WTC11 (cell line): ENCODE measurements around the gene SLFN5. TPM values are rescaled to one million over a fixed set of nuclear protein-coding genes. Genes with fewer than 3 reads are reported as not detected.

ENCODE experiments used
- ATAC-seq: fragments of 200-7000 bp; cut with Tn5 transposase; 2 replicates; pipeline ENCODE4 v1.10.0; 2021; ENCODE audit warnings: mild to moderate bottlenecking, moderate library complexity
- CTCF ChIA-PET: fragments of 300-600 bp; sonication (Branson Sonifier 250); formaldehyde crosslinking; loops from one replicate; lab custom pipeline; 2021; ENCODE audit warnings: antibody characterized with exemption; lab: Charles Lee
- POLR2A ChIA-PET: fragments of 350-600 bp; sonication (Branson Sonifier 250); formaldehyde crosslinking; loops from one replicate; lab custom pipeline; 2021; ENCODE audit warnings: antibody characterized with exemption; lab: Charles Lee
- DNase-seq: peaks from one replicate; pipeline ENCODE4 v3.0.0; 2021; ENCODE audit warnings: low spot score
- H3K27ac Mint-ChIP-seq: 2 replicates; pipeline ENCODE4 v1.8.0; 2021; ENCODE audit warnings: mixed read lengths
- H3K27me3 Mint-ChIP-seq: 2 replicates; pipeline ENCODE4 v1.8.0; 2021; ENCODE audit warnings: low read depth, mild to moderate bottlenecking, moderate library complexity, mixed read lengths
- H3K36me3 Mint-ChIP-seq: 2 replicates; pipeline ENCODE4 v1.8.0; 2021; ENCODE audit warnings: mixed read lengths
- H3K4me1 Mint-ChIP-seq: 2 replicates; pipeline ENCODE4 v1.8.0; 2022; ENCODE audit warnings: mixed read lengths
- H3K4me3 Mint-ChIP-seq: 2 replicates; pipeline ENCODE4 v1.8.0; 2021; ENCODE audit warnings: mild to moderate bottlenecking, moderate library complexity, mixed read lengths
- H3K9me3 Mint-ChIP-seq: 2 replicates; pipeline ENCODE4 v1.8.0; 2021; ENCODE audit warnings: mixed read lengths
- JUN ChIP-seq: sonication (generic); formaldehyde crosslinking; IDR thresholded peaks from 2 replicates; pipeline ENCODE4 v1.8.0; 2023; ENCODE audit warnings: mild to moderate bottlenecking, missing genetic modification reagents
- KAT7 ChIP-seq: sonication (generic); formaldehyde crosslinking; IDR thresholded peaks from 2 replicates; pipeline ENCODE4 v1.8.1; 2023; ENCODE audit warnings: missing genetic modification reagents, mild to moderate bottlenecking, borderline replicate concordance
- PREB ChIP-seq: sonication (generic); formaldehyde crosslinking; IDR thresholded peaks from 2 replicates; pipeline ENCODE4 v1.8.1; 2022; ENCODE audit warnings: mild to moderate bottlenecking, missing genetic modification reagents, moderate library complexity, borderline replicate concordance
- SMAD3 ChIP-seq: sonication (generic); formaldehyde crosslinking; IDR thresholded peaks from 2 replicates; pipeline ENCODE4 v1.8.0; 2022; ENCODE audit warnings: missing genetic modification reagents, mild to moderate bottlenecking, borderline replicate concordance
- TEAD4 ChIP-seq: sonication (generic); formaldehyde crosslinking; IDR thresholded peaks from 2 replicates; pipeline ENCODE4 v1.8.0; 2022; ENCODE audit warnings: mild to moderate bottlenecking, missing genetic modification reagents
- ZNF219 ChIP-seq: sonication (generic); formaldehyde crosslinking; IDR thresholded peaks from 2 replicates; pipeline ENCODE4 v1.8.0; 2023; ENCODE audit warnings: missing genetic modification reagents, mild to moderate bottlenecking, borderline replicate concordance
- ZNF281 ChIP-seq: sonication (generic); formaldehyde crosslinking; IDR thresholded peaks from 2 replicates; pipeline ENCODE4 v1.8.0; 2023; ENCODE audit warnings: mild to moderate bottlenecking, missing genetic modification reagents
- ZNF416 ChIP-seq: fragments of 250-450 bp; sonication (Bioruptor Pico); IDR thresholded peaks from 2 replicates; pipeline ENCODE4 v1.9.0; 2021; ENCODE audit warnings: mild to moderate bottlenecking, inconsistent platforms
- ZNF423 ChIP-seq: fragments of 250-450 bp; sonication (Bioruptor Pico); IDR thresholded peaks from 2 replicates; pipeline ENCODE4 v2.1.2; 2022; ENCODE audit warnings: mild to moderate bottlenecking, moderate library complexity
- ZNF512 ChIP-seq: sonication (generic); formaldehyde crosslinking; IDR thresholded peaks from 2 replicates; pipeline ENCODE4 v1.8.1; 2022; ENCODE audit warnings: missing genetic modification reagents, borderline replicate concordance
- total RNA-seq: library from RNA; stranded (reverse); gene quantifications from 3 replicates; pipeline ENCODE4 v1.2.3, GENCODE V29; 2021
- TF ChIP-seq, protein P1 (sequence below): fragments of 250-450 bp; sonication (Bioruptor Pico); IDR thresholded peaks from 2 replicates; pipeline ENCODE4 v1.9.0; 2021; ENCODE audit warnings: mild to moderate bottlenecking
- TF ChIP-seq, protein P2 (sequence below): fragments of 200-600 bp; IDR thresholded peaks from 2 replicates; pipeline ENCODE4 v1.8.0; 2022; ENCODE audit warnings: antibody characterized with exemption
- TF ChIP-seq, protein P3 (sequence below): sonication (generic); formaldehyde crosslinking; IDR thresholded peaks from 2 replicates; pipeline ENCODE4 v1.8.1; 2023; ENCODE audit warnings: mild to moderate bottlenecking, missing genetic modification reagents, moderate library complexity
- TF ChIP-seq, protein P4 (sequence below): fragments of 250-450 bp; sonication (Bioruptor Pico); IDR thresholded peaks from 2 replicates; pipeline ENCODE4 v1.9.0; 2021; ENCODE audit warnings: mild to moderate bottlenecking

The SLFN5 gene
- total RNA-seq, 1 experiment from 2014 or later = 7.6 TPM

DNA sequence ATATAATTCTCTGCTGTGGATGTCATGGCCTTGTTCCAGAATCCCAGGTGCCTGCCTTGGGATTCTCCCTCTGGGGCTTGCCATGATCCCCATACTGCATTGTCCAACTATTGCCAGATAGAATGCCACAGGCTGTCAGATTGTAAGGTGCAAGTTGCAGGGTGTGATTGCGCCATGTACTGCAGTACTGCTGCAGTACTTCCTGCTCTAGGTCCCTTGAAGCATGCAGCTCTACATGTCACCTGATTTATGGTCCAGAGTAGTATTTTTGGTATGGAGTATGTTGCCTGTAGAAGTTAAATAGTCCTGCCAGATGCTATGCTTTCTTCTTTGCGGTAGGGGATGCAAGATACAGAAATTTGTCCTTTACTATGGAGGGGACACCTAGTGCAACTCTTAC, 7.0 kb upstream of the SLFN5 start:
- no peaks in the 10 kb centered on the region for H3K9me3 Mint-ChIP-seq
- ChIA-PET CTCF (no interaction called here), POLR2A (no interaction called here)
- no peak overlapping the region for H3K27ac Mint-ChIP-seq
- no peaks in the 10 kb centered on the region for H3K36me3 Mint-ChIP-seq
- ATAC-seq (no peak), DNase-seq (no peak)
- H3K27me3 Mint-ChIP-seq = peaks cover 29% of the 10 kb centered on the region
- TF ChIP-seq SMAD3 (CRISPR knock-in tag) (no peak), ZNF416 (CRISPR knock-in tag) (no peak), ZNF219 (CRISPR knock-in tag) (no peak), KAT7 (CRISPR knock-in tag) (no peak), TEAD4 (no peak), ZNF512 (no peak), ZNF423 (CRISPR knock-in tag) (no peak), PREB (no peak)
- TF ChIP-seq, protein P1, sequence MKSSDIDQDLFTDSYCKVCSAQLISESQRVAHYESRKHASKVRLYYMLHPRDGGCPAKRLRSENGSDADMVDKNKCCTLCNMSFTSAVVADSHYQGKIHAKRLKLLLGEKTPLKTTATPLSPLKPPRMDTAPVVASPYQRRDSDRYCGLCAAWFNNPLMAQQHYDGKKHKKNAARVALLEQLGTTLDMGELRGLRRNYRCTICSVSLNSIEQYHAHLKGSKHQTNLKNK = no peak
- TF ChIP-seq, protein P2, sequence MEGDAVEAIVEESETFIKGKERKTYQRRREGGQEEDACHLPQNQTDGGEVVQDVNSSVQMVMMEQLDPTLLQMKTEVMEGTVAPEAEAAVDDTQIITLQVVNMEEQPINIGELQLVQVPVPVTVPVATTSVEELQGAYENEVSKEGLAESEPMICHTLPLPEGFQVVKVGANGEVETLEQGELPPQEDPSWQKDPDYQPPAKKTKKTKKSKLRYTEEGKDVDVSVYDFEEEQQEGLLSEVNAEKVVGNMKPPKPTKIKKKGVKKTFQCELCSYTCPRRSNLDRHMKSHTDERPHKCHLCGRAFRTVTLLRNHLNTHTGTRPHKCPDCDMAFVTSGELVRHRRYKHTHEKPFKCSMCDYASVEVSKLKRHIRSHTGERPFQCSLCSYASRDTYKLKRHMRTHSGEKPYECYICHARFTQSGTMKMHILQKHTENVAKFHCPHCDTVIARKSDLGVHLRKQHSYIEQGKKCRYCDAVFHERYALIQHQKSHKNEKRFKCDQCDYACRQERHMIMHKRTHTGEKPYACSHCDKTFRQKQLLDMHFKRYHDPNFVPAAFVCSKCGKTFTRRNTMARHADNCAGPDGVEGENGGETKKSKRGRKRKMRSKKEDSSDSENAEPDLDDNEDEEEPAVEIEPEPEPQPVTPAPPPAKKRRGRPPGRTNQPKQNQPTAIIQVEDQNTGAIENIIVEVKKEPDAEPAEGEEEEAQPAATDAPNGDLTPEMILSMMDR = no peak
- H3K4me1 Mint-ChIP-seq = no peaks in the 10 kb centered on the region
- H3K4me3 Mint-ChIP-seq = no peak overlapping the region

DNA sequence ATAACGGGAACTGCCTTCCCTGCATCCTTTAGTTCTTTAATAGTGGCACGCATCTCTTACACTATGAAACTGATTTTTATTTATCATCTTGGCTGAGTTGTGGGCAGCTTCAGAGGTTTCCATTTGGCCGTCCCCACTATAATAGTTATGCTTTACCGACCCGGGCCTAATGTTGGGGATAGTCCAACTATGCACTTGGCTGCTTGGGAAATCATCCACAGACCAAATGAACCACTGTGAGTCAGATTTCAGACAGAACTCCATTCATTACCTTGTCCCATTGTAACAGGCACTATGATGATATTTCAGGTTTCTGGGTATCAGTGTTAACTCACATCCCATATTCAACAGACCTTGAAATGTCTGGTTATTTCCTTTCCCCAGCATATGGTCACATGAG, 6.1 kb upstream of the SLFN5 start:
- Mint-ChIP-seq H3K4me3 (no peak overlapping the region), H3K27me3 (peaks cover 29% of the 10 kb centered on the region), H3K9me3 (no peaks in the 10 kb centered on the region), H3K27ac (no peak overlapping the region), H3K4me1 (peaks cover 5% of the 10 kb centered on the region; the same call in 1 of the 2 replicates), H3K36me3 (no peaks in the 10 kb centered on the region)
- ATAC-seq (no peak), DNase-seq (no peak)
- POLR2A ChIA-PET = no interaction called here
- TF ChIP-seq, protein P3, sequence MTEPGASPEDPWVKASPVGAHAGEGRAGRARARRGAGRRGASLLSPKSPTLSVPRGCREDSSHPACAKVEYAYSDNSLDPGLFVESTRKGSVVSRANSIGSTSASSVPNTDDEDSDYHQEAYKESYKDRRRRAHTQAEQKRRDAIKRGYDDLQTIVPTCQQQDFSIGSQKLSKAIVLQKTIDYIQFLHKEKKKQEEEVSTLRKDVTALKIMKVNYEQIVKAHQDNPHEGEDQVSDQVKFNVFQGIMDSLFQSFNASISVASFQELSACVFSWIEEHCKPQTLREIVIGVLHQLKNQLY (CRISPR knock-in tag) = no peak
- no peak for TF ChIP-seq ZNF281 (CRISPR knock-in tag)
- TF ChIP-seq JUN (CRISPR knock-in tag) = no peak
- TF ChIP-seq, protein P4, sequence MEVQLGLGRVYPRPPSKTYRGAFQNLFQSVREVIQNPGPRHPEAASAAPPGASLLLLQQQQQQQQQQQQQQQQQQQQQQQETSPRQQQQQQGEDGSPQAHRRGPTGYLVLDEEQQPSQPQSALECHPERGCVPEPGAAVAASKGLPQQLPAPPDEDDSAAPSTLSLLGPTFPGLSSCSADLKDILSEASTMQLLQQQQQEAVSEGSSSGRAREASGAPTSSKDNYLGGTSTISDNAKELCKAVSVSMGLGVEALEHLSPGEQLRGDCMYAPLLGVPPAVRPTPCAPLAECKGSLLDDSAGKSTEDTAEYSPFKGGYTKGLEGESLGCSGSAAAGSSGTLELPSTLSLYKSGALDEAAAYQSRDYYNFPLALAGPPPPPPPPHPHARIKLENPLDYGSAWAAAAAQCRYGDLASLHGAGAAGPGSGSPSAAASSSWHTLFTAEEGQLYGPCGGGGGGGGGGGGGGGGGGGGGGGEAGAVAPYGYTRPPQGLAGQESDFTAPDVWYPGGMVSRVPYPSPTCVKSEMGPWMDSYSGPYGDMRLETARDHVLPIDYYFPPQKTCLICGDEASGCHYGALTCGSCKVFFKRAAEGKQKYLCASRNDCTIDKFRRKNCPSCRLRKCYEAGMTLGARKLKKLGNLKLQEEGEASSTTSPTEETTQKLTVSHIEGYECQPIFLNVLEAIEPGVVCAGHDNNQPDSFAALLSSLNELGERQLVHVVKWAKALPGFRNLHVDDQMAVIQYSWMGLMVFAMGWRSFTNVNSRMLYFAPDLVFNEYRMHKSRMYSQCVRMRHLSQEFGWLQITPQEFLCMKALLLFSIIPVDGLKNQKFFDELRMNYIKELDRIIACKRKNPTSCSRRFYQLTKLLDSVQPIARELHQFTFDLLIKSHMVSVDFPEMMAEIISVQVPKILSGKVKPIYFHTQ (CRISPR knock-in tag) = no peak
- CTCF ChIA-PET = no interaction called here
